GM21576 (cell line): ENCODE data around the gene CDKAL1.
"Not testable (repeated sequence)": the region's sequence is repeated elsewhere in the genome, so short reads cannot be mapped to it uniquely, and the experiment has no call there.

Source experiments
- ATAC-seq: cut with Tn5 transposase; IDR thresholded peaks from one replicate; pipeline ENCODE4 v1.9.1; 2021; ENCODE audit warnings: mild to moderate bottlenecking, moderate library complexity; ENCODE audit not compliant: unreplicated experiment

The CDKAL1 gene

DNA sequence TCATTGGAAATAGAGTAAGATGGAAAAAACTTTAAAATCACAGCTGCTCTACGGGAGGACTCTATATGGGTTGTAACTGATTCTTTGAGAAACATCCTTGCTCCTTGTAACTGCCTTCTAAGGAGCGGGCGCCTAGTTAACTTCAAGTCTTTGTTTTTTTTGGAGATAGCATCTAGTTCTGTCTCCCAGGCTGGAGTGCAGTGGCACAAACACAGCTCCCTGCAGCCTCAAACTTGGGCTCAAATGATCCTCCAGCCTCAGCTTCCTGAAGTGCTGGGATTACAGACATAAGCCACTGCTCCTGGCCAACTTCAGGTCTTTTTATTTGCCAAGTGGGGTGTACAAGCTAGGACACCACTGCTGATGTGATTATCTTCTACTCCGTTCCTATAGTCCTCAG, 552.9 kb downstream of the CDKAL1 start:
- ATAC-seq, result no peak

DNA sequence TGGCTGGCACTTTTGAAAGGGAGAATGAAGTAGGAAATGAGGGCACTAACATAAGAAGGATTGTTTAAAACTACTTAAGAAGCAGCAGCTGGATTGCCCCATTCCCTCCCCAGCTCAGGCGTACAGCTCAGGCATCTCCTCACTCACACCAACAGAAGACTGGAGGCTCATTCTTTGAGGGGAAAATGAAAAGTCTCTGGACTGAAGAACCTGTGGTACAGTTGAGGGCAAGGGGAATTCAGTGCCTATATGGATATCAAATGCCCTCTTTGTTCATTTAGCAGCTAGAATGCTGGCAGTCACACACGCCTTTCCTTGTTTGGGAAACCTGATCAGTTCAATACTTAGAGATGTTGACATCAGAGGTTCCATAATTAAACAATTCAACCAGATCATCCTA, 557.2 kb downstream of the CDKAL1 start:
- ATAC-seq, result no peak

DNA sequence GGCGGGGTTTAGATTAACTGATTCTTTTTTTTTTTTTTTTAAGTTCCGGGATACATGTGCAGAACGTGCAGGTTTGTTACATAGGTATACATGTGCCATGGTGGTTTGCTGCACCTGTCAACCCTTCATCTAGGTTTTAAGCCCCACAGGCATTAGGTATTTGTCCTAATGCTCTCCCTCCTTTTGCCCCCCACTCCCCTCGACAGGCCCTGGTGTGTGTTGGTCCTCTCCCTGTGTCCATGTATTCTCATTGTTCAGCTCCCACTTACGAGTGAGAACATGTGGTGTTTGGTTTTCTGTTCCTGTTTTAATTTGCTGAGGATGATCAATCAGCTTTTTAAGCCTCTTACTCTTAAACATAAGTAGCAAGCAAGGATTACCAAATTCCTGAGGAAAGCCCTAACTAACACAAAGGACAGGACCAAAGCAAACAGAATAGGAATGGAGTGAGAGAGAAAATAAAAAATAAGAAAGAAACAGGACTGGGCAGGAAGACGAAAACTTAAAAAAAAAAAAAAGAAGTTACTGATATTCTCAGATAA, 558.0 kb downstream of the CDKAL1 start:
- not testable (repeated sequence) for ATAC-seq

DNA sequence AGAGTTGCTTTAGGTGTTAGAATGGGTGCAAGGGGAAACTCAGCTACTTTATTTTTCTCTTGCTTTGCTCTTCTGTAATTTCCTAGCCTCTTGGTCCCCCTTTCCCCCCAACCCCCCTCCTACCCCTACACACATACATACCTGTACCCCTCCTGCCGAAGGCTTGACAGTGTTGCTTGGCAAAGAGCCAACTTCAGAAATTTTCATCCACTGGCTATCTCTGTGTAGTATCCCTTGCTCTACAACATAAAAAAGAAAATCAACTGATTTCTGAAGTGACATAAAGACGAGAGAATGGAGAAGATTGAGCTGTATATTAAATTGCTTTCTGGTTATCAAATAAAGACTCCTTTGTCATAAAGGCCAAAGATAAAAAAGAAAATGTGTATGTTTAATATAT, 561.2 kb downstream of the CDKAL1 start:
- no peak for ATAC-seq

DNA sequence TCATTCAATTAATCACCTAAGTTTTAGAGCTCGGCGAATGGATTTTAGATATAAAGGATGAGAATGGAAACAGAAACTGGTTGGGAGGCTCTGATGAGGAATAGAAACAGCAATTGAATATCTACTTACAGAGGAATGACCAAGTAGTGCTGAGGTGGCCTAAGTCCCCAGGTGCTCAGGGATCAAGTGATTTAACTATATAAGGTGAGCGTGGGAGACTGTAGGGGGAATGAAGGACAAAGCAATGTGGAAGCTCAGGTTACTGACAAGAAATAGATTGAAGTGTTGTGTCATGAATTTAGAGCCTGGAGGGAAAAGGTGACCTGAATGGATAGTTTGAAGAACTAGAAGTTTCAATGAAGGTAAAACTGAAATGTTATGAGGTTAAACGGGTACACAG, 563.9 kb downstream of the CDKAL1 start:
- no peak for ATAC-seq

DNA sequence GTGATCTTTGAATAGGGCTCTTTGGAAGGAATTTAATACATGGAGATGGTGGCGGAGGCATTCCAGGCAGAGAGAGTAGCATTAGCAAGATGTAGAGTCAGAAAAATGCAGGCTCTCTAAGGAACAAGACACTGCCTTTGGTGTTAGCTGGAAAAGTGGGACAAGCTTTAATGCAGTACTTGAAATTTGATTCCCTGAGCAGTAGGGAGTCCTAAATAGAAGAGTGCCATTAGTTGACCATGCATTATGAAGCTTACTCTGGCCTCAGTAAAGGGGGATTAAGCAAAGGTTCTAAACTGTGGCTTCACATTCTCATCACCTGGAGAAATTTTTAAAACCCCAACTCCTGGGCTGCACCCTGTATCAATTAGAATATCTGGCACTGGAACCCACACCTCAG, 564.5 kb downstream of the CDKAL1 start:
- ATAC-seq, result no peak

DNA sequence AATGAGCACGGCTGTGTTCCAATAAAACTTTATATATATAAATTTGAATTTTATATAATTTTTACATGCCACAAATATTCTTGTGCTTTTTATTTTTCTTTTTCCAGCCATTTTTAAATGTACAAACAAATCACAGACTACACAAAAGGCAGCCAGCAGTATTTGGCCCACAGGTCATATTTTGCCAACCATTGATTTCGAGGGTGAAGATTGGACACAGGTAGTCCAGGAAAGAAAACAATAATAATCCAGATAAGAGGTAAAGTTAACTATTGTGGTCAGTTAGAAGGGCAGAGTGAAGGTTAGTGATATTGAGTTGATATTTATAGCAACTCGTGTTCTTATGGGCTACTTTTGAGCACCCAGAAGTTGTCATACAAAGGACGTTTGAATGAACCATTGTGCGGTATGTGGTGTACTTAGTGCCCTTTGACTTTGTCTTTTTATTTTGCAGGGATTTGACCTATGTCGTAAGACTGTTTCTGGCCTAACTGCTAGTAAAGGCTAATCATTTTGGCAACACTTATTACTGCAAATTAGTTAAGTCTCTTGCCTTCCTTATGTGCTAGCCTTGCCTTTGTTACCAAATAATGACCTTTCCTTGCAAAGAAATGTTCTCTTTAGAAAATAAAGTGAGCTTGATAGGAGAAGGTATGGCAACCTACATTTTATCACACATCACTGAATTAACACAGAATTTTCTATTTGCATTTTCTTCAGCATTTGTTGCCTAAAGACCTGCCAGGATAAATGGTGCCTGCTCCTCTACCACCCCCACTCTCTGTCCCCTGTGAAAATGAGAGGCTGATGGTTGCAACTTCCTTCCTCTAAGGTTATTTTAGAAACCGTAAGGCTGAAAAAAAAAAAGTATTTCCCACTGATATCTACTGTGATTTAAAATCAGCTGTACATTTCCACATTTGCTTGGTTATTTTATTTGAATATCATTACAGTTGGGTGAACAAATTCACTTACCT, 565.4 kb downstream of the CDKAL1 start:
- ATAC-seq, result peak; percentile 62

DNA sequence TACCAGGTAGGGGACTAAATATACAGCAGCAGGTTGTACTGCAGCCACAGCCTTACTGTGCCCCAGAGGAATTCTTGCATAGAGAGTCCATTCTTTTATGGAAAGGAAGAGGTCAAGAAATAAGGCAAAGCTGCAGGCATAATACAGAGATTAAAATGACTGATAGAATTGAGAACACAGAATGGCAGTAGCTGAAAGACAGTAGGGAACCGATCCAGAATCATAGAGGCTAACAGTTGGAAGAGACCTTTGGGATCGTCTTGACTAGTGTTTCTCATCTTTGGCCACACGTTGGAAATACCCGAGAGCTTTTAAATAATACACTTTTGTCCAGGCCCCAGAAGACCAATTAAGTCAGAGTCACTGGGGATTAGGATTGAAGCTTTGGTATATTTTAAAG, 566.7 kb downstream of the CDKAL1 start:
- ATAC-seq, result no peak

DNA sequence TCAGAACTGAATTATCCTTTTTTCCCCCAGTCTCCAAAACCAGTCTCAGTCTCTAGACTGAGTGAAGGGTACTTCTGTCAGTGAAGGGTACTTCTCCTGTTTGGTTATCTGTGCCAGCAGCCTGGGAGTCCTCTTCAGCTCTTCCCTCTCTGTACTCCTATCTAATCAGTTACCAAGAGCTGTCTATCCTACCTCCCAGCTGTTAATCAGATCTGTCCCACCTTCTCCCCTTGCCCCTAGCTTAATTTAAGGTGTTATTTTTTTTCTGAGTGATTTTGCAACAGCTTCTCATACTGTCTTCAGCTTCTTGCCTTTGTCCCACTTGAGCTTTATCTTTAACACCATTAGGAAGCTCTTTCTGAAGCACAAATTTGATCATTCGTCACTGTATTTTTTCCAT, 567.4 kb downstream of the CDKAL1 start:
- no peak for ATAC-seq

DNA sequence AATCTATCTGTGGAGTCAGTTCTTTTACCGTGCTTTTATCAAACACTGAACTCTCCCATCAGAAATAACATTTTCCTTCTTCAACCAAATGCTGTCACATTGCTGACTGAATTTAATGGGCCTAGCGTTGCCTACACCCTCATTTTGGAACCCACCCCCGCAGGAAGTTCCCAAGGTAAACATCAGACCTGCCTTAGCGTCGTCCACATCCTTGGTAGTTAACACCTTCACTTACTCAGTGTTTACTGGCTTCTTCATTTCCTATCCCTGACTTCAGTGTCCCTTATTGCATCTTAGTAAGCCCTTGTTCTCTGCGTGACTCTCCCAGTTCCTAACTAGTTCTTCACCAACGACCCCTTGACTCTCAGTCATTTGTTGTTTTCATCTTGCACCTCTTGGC, 567.9 kb downstream of the CDKAL1 start:
- ATAC-seq, result no peak

DNA sequence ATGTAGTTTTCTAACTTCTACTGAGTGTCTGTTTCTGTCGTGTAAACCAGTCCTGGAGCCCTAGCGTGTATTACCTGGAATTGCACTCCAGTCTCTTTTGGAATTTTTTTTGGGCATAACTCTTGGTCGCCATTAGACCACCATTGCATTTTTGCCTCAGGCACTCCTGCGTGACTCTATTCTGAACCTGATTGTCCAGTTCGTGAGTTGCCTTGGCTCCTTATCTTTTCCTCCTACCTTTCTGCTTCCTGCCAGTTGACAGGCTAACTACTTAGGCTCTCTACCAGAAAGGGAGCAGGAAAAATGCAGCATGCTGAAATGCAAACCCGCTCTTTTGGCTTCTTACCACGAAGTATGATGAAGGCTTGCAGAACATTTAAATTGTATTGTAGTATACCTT, 568.4 kb downstream of the CDKAL1 start:
- ATAC-seq, result no peak

DNA sequence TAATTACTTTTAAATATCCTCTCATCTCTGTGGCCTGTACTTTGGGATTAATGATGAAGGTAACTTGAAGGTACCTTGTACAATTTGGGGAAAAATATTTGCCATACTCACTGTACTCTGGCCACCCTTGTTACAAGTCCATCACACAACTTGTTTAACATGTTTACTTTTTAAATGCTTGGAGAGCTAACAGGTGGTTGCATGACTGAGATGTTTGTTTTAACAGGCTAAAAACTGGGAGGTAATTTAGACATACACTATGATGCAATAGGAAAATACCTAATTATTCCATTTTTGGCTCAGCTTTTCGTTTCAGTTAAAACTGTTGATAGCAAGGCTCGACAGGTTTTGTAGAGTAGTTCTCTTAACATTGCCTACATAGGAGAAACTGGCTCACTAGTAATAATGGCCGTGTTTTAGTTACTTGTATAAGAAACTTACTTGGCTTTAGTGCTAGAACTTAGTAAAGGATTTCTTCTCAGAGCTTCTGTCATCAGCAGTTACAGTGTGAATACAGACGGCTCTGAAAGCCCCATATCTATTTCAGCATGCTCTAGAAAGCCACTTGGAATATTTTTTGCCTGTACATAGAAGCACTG, 569.5 kb downstream of the CDKAL1 start:
- ATAC-seq, result no peak

DNA sequence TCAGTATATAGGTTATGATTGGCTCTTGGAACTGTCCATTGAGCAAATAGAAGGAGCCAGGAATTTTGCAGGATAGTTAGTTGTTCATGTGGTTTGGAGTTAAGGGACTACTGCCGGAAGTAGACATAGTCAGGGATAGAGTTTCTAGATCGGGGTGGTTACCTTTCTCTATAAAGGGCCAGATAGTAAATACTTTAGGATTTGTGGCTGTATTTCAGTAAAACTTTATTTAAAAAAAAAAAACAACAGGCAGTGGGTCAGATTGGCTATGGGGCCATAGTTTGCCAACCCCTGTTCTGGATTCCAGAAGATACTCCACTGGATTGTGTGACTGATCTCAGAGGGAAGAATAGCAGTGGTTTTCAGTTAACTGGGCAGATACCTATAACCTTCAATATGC, 570.0 kb downstream of the CDKAL1 start:
- ATAC-seq, result no peak

DNA sequence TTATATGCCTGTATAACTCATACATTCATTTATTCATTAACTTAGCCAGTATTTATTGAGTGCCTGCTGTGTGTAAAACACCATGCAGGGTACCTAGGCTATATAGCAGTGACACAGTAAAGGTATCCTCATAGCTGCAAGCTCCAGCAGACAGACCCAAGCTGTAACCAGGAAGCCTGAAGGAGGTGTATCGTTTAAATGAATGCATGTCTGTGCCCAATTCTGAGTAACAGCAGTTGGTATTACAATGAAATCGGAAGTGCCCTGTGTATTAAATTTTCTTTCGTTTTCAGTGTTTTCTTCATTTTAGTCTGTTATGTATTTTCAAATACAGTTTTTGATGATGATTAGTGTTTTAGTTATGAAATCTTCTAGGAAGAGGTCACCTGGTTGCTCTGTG, 573.5 kb downstream of the CDKAL1 start:
- no peak for ATAC-seq

DNA sequence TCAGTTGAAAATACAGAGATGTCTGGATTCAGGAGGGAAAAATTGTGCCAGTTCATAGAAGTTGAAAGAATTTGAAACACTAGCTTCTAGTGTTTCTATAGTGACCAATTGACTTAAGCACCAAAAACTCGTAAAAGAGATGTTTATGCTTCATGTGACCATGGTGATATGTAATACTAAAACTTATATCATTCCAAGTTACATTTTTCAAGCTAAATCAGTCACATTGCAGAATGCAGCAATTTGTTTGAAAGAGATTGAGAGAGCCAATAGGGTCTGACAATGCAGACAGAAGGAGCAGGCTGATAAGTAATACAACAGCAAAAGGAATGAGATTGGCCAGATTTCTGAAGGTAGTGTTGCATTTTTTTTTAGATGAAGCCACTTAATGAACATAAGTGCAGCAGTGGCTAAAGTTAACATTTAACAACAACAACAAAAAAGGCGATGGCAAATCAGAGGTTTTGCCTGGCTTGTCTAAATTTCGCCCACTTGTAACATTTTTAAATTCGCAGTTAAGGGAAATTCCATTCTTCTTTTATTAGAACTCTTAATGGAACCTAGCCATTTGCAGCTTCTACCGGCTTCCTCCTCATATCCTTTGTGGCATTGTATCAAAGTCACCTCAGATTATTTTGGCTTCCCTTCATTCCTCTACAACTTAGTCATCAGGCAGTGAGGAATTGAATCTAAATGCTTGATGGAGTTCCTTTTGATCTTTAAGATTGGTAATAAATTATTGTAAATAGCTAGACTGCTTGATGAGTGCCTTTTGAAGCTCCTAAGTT, 575.3 kb downstream of the CDKAL1 start:
- no peak for ATAC-seq

DNA sequence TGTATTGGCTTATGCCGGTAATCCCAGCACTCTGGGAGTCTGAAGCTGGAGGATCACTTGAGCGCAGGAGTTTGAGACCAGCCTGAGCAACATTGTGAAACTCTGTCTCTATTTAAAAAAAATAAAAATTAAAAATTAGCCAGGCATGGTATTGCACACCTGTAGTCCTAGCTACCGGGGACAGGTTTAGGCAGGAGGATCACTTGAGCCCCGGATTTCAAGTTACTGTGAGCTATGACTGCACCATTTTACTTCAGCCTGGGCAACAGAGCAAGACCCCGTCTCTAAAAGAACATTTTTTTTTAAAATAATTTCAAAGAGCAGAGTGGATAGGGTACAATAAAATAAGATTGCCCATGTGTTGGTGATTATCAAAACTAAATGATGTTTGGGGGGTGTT, 576.4 kb downstream of the CDKAL1 start:
- ATAC-seq, result no peak

DNA sequence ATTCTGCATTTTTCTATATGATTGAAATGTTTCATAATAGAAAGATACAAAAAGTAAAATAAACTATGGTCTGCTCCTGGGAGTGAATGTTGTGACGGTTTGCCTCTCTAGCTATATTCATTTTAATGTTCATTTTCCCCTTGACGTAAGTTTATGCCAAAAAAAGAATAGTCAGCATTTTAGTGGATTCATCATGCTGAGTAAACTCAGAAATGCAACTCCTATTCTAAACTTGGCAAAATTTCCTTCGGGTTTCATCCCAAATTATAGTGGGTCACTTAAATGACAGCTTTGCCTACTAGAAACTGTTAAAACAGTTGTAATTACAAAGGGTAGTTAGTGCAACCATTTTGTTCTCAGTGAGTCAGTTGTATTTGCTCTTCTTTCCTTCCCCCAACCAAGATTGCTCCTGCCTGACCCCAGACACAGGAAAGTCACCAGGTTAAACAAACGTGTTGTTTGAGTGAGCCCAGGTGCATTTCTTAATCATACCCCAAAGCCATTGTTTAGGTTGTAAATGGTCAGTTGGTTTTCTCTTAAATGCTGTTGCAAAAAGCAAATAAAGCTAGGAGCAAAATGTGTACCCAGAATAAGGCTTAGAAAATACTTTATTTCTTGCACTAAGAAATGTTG, 577.0 kb downstream of the CDKAL1 start:
- no peak for ATAC-seq

DNA sequence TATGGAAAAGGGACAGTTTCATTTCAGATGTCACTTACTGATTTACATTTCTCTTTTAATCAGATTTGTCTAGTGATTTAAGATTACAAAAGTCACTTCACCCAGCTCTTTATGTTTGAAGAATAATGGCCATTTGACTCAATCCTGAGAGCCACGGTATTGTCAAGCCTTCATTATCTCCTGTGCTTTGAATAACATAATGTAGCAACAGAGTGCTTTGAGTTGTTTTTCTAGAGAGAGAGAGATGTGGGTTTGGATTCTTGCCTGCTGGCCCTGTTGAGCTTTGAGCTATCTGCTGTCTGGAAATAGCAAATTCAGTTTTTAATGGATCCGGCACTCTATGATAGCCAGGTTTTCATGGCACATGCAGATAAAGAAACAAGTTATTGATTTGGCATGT, 580.9 kb downstream of the CDKAL1 start:
- no peak for ATAC-seq

DNA sequence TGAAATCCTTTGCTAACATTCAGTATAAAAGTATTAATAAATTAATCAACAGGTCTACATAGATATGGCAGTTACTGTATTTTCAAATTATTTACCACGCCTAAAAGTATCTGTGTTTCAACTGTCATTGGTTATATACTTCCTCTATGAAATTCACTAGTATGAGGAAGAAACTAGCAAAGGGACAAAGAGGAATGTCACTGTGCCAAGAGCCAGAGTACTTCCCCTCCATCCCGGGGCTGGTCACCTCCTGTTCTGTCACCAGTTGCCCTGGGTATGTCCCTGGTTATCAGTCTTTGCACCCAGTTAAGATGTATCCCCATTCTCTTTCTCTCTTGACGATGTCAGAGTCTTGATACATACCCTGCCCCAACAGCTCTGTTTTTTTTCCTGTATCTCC, 582.5 kb downstream of the CDKAL1 start:
- no peak for ATAC-seq

DNA sequence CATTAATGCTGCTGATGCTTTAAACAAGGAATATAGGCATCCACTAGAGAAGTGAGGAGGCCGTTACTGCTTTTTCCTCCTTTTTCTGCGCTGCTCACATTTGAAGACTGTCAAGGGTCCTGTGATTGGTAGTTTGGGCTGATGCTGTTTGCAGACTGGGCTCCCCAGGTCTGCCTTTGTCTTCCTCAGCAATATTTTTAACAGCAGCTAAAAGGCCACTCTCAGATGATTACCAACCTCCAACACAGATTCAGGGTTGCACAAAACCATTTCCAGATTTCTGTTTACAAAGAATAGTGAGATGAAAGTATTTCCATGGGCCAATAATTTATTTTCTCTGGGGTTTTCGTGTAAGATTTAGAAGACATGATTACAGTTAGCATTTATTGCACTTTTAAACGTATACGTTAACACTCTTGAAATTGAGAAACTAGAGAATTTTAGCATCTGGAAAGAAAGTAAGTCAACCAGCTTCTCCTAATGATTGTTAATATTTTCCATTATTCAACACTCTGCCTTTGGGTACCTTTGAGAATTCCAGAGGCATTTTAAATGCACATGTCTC, 584.0 kb downstream of the CDKAL1 start:
- no peak for ATAC-seq
